IMR-90 (cell line): ENCODE measurements around the gene PGPEP1.

Source experiments
- CEBPB ChIP-seq: IDR thresholded peaks from 2 replicates; pipeline ENCODE4 v1.6.1; 2012; ENCODE audit warnings: low read depth, low read length, improper control_type of control experiment
- FOS ChIP-seq: fragments of 150-350 bp; IDR thresholded peaks from 2 replicates; pipeline ENCODE4 v1.6.1; 2016; ENCODE audit warnings: low read depth, low read length
- MAFK ChIP-seq: IDR thresholded peaks from 2 replicates; pipeline ENCODE4 v1.6.1; 2012; ENCODE audit warnings: low read depth, low read length, improper control_type of control experiment
- MXI1 ChIP-seq: IDR thresholded peaks from 2 replicates; pipeline ENCODE4 v1.6.1; 2012; ENCODE audit warnings: low read depth, mild to moderate bottlenecking, low read length, moderate library complexity, borderline replicate concordance
- POLR2A ChIP-seq: IDR thresholded peaks from 2 replicates; pipeline ENCODE4 v1.6.1; 2012; ENCODE audit warnings: mild to moderate bottlenecking, low read depth, low read length
- RFX5 ChIP-seq: IDR thresholded peaks from 2 replicates; pipeline ENCODE4 v1.8.0; 2012; ENCODE audit warnings: low read depth, mild to moderate bottlenecking, low read length, moderate library complexity
- TF ChIP-seq, protein P1 (sequence below): fragments of 150-350 bp; IDR thresholded peaks from 2 replicates; pipeline ENCODE4 v1.6.1; 2017; ENCODE audit warnings: mild to moderate bottlenecking, antibody characterized with exemption, low read length, low read depth
- TF ChIP-seq, protein P2 (sequence below): conservative IDR thresholded peaks from 2 replicates; pipeline ENCODE4 v1.5.1; 2012; ENCODE audit warnings: mild to moderate bottlenecking, low read depth, low read length, improper control_type of control experiment

DNA sequence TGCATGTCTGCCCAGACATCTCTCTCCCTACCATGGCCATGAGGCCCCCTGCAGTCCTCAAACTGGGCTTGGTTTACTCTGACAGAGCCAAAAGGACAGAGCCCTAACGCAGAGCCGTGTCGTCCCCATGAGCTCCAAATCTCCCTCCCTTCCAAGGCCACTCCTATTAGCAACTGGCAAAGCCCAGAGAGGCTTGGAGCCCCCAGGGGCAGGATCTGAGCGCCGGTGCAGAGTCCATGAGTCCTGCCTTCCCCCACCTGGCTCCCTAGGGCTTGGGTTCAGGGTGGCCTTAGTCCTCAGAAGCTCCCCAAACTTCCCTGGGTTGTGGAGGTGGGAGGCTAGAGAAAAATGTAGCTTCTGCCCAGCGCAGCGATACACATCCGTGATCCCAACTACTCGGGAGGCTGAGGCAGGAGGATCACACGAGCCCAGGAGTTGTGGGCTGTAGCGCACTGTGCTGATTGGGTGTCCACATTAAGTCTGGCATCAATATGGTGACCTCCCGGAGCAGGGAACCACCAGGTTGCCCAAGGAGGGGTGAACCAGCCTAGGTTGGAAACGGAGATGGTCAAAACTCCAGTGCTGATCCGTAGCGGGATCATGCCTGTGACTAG is 7.4 kb upstream of the PGPEP1 start:
- TF ChIP-seq, protein P1, sequence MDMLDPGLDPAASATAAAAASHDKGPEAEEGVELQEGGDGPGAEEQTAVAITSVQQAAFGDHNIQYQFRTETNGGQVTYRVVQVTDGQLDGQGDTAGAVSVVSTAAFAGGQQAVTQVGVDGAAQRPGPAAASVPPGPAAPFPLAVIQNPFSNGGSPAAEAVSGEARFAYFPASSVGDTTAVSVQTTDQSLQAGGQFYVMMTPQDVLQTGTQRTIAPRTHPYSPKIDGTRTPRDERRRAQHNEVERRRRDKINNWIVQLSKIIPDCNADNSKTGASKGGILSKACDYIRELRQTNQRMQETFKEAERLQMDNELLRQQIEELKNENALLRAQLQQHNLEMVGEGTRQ, result no peak
- TF ChIP-seq, protein P2, sequence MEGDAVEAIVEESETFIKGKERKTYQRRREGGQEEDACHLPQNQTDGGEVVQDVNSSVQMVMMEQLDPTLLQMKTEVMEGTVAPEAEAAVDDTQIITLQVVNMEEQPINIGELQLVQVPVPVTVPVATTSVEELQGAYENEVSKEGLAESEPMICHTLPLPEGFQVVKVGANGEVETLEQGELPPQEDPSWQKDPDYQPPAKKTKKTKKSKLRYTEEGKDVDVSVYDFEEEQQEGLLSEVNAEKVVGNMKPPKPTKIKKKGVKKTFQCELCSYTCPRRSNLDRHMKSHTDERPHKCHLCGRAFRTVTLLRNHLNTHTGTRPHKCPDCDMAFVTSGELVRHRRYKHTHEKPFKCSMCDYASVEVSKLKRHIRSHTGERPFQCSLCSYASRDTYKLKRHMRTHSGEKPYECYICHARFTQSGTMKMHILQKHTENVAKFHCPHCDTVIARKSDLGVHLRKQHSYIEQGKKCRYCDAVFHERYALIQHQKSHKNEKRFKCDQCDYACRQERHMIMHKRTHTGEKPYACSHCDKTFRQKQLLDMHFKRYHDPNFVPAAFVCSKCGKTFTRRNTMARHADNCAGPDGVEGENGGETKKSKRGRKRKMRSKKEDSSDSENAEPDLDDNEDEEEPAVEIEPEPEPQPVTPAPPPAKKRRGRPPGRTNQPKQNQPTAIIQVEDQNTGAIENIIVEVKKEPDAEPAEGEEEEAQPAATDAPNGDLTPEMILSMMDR, result no peak
- TF ChIP-seq CEBPB, result no peak
- no peak for TF ChIP-seq POLR2A
- no peak for TF ChIP-seq FOS
- no peak for TF ChIP-seq MAFK
- no peak for TF ChIP-seq RFX5
- no peak for TF ChIP-seq MXI1
